Measurements from ENCODE around the gene BPGM.

BPGM gene

DNA sequence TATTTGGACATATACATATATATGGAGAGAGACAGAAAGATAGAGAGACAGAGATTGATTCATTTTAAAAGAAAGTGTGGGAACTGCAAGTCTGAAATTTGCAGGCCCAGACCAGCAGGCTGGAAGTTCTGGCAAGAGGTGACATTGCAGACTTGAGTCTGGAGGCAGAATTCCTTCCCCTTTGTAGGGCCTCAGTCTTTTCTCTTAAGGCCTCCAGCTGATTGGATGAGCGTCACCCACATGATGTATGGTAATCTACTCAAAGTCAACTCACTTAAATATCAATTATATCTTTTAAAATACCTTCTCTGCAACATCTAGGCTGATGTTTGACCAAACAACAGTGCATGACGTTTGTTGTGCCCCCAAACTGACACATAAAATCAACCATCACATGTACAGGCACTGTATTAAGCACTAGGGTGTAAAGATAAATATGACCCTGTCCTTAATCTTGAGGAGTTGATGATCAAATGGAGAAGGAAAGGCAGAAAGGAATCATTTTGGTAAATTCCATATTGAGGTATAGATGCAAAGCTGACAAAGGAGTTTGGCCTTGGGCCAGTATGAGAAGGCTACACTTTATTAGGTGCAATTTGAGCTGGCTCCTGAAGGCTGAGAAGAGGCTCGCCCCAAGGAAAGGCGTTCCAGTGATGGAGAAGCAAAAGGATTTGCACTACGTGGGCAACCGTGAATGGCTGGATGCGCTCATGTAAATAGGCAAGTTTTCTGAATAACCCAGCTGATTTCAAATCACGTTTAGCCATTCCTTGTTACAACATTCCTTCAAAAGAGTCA, 52.6 kb downstream of the BPGM start:
- Histone ChIP-seq H3K36me3 (ENCODE audit: insufficient read depth, low read length) (no peaks in the 10 kb centered on the region), H2AFZ (ENCODE audit: low read depth, low read length) (no peak overlapping the region), H3K27me3 (ENCODE audit: insufficient read depth, low read length, poor library complexity) (peaks cover 16% of the 10 kb centered on the region), H3K9me3 (ENCODE audit: insufficient read depth, low read length, severe bottlenecking) (no peaks in the 10 kb centered on the region), H3K4me3 (ENCODE audit: low read depth in 1 of 2, low read length in 2 of 2) (no peak overlapping the region), H3K79me2 (ENCODE audit: insufficient read depth, low read length) (no peaks in the 10 kb centered on the region), H3K9ac (ENCODE audit: low read depth, low read length) (no peak overlapping the region), H3K4me1 (ENCODE audit: insufficient read depth, low read length) (no peaks in the 10 kb centered on the region), H3K27ac (ENCODE audit: low read length) (no peak overlapping the region), H4K20me1 (ENCODE audit: insufficient read depth, low read length) (no peaks in the 10 kb centered on the region), H3K4me2 (ENCODE audit: insufficient read depth, low read length) (no peak overlapping the region)
- ATAC-seq (ENCODE audit: insufficient read depth, low read depth) (no peak), DNase-seq (no peak)
- no peak for TF ChIP-seq EZH2 (IDR thresholded peaks at IDR 0.05; ENCODE audit: borderline replicate concordance, low read depth, low read length, severe bottlenecking)
- TF ChIP-seq, protein P1, sequence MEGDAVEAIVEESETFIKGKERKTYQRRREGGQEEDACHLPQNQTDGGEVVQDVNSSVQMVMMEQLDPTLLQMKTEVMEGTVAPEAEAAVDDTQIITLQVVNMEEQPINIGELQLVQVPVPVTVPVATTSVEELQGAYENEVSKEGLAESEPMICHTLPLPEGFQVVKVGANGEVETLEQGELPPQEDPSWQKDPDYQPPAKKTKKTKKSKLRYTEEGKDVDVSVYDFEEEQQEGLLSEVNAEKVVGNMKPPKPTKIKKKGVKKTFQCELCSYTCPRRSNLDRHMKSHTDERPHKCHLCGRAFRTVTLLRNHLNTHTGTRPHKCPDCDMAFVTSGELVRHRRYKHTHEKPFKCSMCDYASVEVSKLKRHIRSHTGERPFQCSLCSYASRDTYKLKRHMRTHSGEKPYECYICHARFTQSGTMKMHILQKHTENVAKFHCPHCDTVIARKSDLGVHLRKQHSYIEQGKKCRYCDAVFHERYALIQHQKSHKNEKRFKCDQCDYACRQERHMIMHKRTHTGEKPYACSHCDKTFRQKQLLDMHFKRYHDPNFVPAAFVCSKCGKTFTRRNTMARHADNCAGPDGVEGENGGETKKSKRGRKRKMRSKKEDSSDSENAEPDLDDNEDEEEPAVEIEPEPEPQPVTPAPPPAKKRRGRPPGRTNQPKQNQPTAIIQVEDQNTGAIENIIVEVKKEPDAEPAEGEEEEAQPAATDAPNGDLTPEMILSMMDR (IDR thresholded peaks at IDR 0.05; ENCODE audit: borderline replicate concordance, extremely low read depth, low read length, poor library complexity, severe bottlenecking), result no peak

DNA sequence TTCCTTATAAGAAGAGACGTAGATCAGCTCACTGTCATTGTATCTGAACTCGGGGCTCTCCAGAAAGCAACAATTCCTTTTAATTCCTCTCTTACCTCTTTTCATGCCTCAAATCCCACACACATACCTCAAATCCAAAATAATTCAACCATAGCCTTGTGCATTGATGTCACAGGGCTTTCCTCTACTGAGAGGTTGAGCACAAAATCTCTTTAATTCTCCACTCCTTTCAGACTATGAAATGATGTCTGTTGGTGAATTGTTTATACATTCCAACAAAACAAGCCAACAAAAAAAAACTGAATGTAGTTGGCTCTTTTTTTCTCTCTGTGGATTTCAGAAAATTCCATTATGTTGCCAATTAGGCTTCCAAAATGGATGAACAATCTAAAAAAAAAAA, 53.2 kb downstream of the BPGM start:
- Histone ChIP-seq H3K4me1 (ENCODE audit: insufficient read depth, low read length) (no peaks in the 10 kb centered on the region), H3K79me2 (ENCODE audit: insufficient read depth, low read length) (no peaks in the 10 kb centered on the region), H3K4me2 (ENCODE audit: insufficient read depth, low read length) (no peak overlapping the region), H3K27me3 (ENCODE audit: insufficient read depth, low read length, poor library complexity) (peaks cover 16% of the 10 kb centered on the region), H2AFZ (ENCODE audit: low read depth, low read length) (no peak overlapping the region), H3K4me3 (ENCODE audit: low read depth in 1 of 2, low read length in 2 of 2) (no peak overlapping the region), H3K36me3 (ENCODE audit: insufficient read depth, low read length) (no peaks in the 10 kb centered on the region), H3K9ac (ENCODE audit: low read depth, low read length) (no peak overlapping the region), H3K27ac (ENCODE audit: low read length) (no peak overlapping the region), H3K9me3 (ENCODE audit: insufficient read depth, low read length, severe bottlenecking) (no peaks in the 10 kb centered on the region), H4K20me1 (ENCODE audit: insufficient read depth, low read length) (no peaks in the 10 kb centered on the region)
- TF ChIP-seq, protein P1 (IDR thresholded peaks at IDR 0.05; ENCODE audit: borderline replicate concordance, extremely low read depth, low read length, poor library complexity, severe bottlenecking), result no peak
- no peak for TF ChIP-seq EZH2 (IDR thresholded peaks at IDR 0.05; ENCODE audit: borderline replicate concordance, low read depth, low read length, severe bottlenecking)
- ATAC-seq (ENCODE audit: insufficient read depth, low read depth), result no peak
- DNase-seq, result no peak

DNA sequence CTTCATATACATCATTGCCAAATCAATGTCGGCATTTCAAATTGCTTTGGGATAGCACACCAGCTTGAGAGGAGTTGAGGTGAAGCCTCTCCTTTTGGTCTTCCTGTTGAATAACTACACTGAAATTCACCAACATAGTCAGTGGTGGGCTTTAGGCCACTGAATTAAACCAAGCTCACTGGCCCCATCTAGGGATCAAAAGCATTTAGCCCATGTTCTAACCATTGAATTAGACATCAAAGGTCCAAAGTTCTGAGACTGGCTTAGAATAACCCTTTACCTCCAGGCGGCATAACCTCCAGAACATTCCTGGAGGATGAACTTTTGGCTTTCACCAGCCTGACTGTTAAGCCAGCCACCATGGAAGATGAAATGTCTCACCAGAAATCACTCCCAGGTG, 54.6 kb downstream of the BPGM start:
- peak; percentile 81 for ATAC-seq (ENCODE audit: insufficient read depth, low read depth)

More for the DNA sequence above, 54.6 kb downstream of the BPGM start:
- peak; percentile 26 for DNase-seq
- no peaks in the 10 kb centered on the region for H3K4me1 ChIP-seq (ENCODE audit: insufficient read depth, low read length)
- no peak overlapping the region for H3K4me3 ChIP-seq (ENCODE audit: low read depth in 1 of 2, low read length in 2 of 2)
- H3K9ac ChIP-seq (ENCODE audit: low read depth, low read length), result no peak overlapping the region
- H4K20me1 ChIP-seq (ENCODE audit: insufficient read depth, low read length), result no peaks in the 10 kb centered on the region
- no peaks in the 10 kb centered on the region for H3K79me2 ChIP-seq (ENCODE audit: insufficient read depth, low read length)
- peaks cover 16% of the 10 kb centered on the region for H3K27me3 ChIP-seq (ENCODE audit: insufficient read depth, low read length, poor library complexity)
- TF ChIP-seq, protein P1 (IDR thresholded peaks at IDR 0.05; ENCODE audit: borderline replicate concordance, extremely low read depth, low read length, poor library complexity, severe bottlenecking), result peak; percentile 69
- no peak for TF ChIP-seq EZH2 (IDR thresholded peaks at IDR 0.05; ENCODE audit: borderline replicate concordance, low read depth, low read length, severe bottlenecking)
- no peaks in the 10 kb centered on the region for H3K36me3 ChIP-seq (ENCODE audit: insufficient read depth, low read length)
- H3K4me2 ChIP-seq (ENCODE audit: insufficient read depth, low read length), result no peak overlapping the region
- no peaks in the 10 kb centered on the region for H3K9me3 ChIP-seq (ENCODE audit: insufficient read depth, low read length, severe bottlenecking)
- no peak overlapping the region for H2AFZ ChIP-seq (ENCODE audit: low read depth, low read length)
- no peak overlapping the region for H3K27ac ChIP-seq (ENCODE audit: low read length)
